SK-N-SH (cell line): ENCODE data around the gene HDGF. TPM values are rescaled to one million over a fixed set of nuclear protein-coding genes. Genes with fewer than 3 reads are reported as not detected.
A peak's percentile ranks its signal among the peaks of the same experiment; 100 is the strongest.

ENCODE experiments used
- CTCF ChIA-PET: fragments of 300-600, 350-600 bp; formaldehyde crosslinking; extraction: SDS; loops from one replicate; lab custom pipeline; 2021; lab: Yijun Ruan, JAX
- POLR2A ChIA-PET: fragments of 350-600 bp; sonication (Branson Sonifier 250); formaldehyde crosslinking; extraction: SDS; loops from one replicate; lab custom pipeline; 2020; ENCODE audit warnings: antibody characterized with exemption, inconsistent platforms; lab: Yijun Ruan, JAX
- DNase-seq: peaks from one replicate; pipeline ENCODE4 v3.0.0; 2012
- H2AFZ ChIP-seq: fragments of 200-600 bp; sonication (generic); 2 replicates; pipeline ENCODE4 v1.8.1; 2016; ENCODE audit warnings: antibody characterized with exemption, mild to moderate bottlenecking, low read depth
- H3F3A ChIP-seq: fragments of 200-600 bp; sonication (generic); replicated peaks from 2 replicates; pipeline ENCODE3; 2016; ENCODE audit warnings: antibody characterized with exemption, mild to moderate bottlenecking; ENCODE audit not compliant: insufficient read depth
- H3K27ac ChIP-seq, 2 experiments: fragments of 200-500 bp in 1 of 2; fragments of 200-600 bp in 1 of 2; sonication (Bioruptor generic) in 1 of 2; sonication (generic), shearing (Covaris generic) in 1 of 2; 2 replicates each; pipeline versions ENCODE4 v1.5.1 to v1.6.1; 2014 to 2016; ENCODE audit warnings: low read depth in 2 of 2, inconsistent platforms in 1 of 2, low read length in 1 of 2, mild to moderate bottlenecking in 1 of 2, mixed read lengths in 1 of 2
- H3K27me3 ChIP-seq: fragments of 200-600 bp; sonication (generic), shearing (Covaris generic); 2 replicates; pipeline ENCODE4 v1.6.1; 2016; ENCODE audit warnings: mixed run types; ENCODE audit not compliant: insufficient read depth
- H3K36me3 ChIP-seq, 2 experiments: fragments of 200-500 bp in 1 of 2; fragments of 200-600 bp in 1 of 2; sonication (Bioruptor generic) in 1 of 2; sonication (generic) in 1 of 2; replicated peaks in 1 of 2; 2 replicates each; pipeline versions ENCODE3 to v1.5.1; 2014 to 2016; ENCODE audit warnings: low read length in 1 of 2, mild to moderate bottlenecking in 1 of 2; ENCODE audit not compliant: insufficient read depth in 2 of 2, control insufficient read depth in 1 of 2
- H3K4me1 ChIP-seq, 2 experiments: fragments of 200-500 bp in 1 of 2; fragments of 200-600 bp in 1 of 2; sonication (Bioruptor generic) in 1 of 2; sonication (generic), shearing (Covaris generic) in 1 of 2; 2 replicates each; pipeline versions ENCODE4 v1.5.1 to v1.6.1; 2014 to 2016; ENCODE audit warnings: low read depth in 1 of 2, low read length in 1 of 2, mixed run types in 1 of 2; ENCODE audit not compliant: insufficient read depth in 2 of 2, control insufficient read depth in 1 of 2
- H3K4me2 ChIP-seq: fragments of 200-600 bp; sonication (generic), shearing (Covaris generic); 2 replicates; pipeline ENCODE4 v1.6.1; 2017; ENCODE audit warnings: mixed run types
- H3K4me3 ChIP-seq, 2 experiments: fragments of 200-500 bp in 1 of 2; fragments of 200-600 bp in 1 of 2; sonication (Bioruptor generic) in 1 of 2; sonication (generic), shearing (Covaris generic) in 1 of 2; 2 replicates each; pipeline versions ENCODE4 v1.5.1 to v1.8.1; 2014 to 2016; ENCODE audit warnings: low read depth in 2 of 2, inconsistent platforms in 1 of 2, low read length in 1 of 2, mild to moderate bottlenecking in 1 of 2, mixed read lengths in 1 of 2, moderate library complexity in 1 of 2
- H3K79me2 ChIP-seq: fragments of 200-600 bp; sonication (generic); 2 replicates; pipeline ENCODE4 v1.8.1; 2017; ENCODE audit warnings: mild to moderate bottlenecking; ENCODE audit not compliant: insufficient read depth
- H3K9ac ChIP-seq: fragments of 200-600 bp; sonication (generic); 2 replicates; pipeline ENCODE4 v1.6.1; 2017; ENCODE audit warnings: mixed run types
- H3K9me2 ChIP-seq: fragments of 200-600 bp; sonication (generic); 2 replicates; pipeline ENCODE4 v1.6.1; 2017; ENCODE audit warnings: mixed run types
- H3K9me3 ChIP-seq: fragments of 200-600 bp; sonication (generic); 2 replicates; pipeline ENCODE4 v1.6.1; 2017; ENCODE audit warnings: mixed run types, mild to moderate bottlenecking, moderate library complexity
- H4K20me1 ChIP-seq: fragments of 200-600 bp; sonication (generic); 2 replicates; pipeline ENCODE4 v1.6.1; 2017; ENCODE audit warnings: mild to moderate bottlenecking, mixed run types; ENCODE audit not compliant: insufficient read depth
- ELF1 ChIP-seq: IDR thresholded peaks from 2 replicates; pipeline ENCODE4 v1.4.0; 2012
- EP300 ChIP-seq, 2 experiments: IDR thresholded peaks; 2 replicates each; pipeline versions ENCODE4 v1.4.0 to v1.6.1; 2012; ENCODE audit warnings: borderline replicate concordance in 1 of 2, low read depth in 1 of 2, low read length in 1 of 2
- EZH2phosphoT487 ChIP-seq: fragments of 200-600 bp; sonication (generic); IDR thresholded peaks from 2 replicates; pipeline ENCODE4 v1.6.1; 2017; ENCODE audit warnings: low read depth, mixed run types, mild to moderate bottlenecking, antibody characterized with exemption, moderate library complexity, borderline replicate concordance
- GABPA ChIP-seq: IDR thresholded peaks from 2 replicates; pipeline ENCODE4 v1.4.0; 2012; ENCODE audit warnings: low read depth, mild to moderate bottlenecking
- IRF3 ChIP-seq: fragments of 150-350 bp; IDR thresholded peaks from 2 replicates; pipeline ENCODE4 v1.6.1; 2016; ENCODE audit warnings: mild to moderate bottlenecking, low read depth, low read length
- JUND ChIP-seq: IDR thresholded peaks from 2 replicates; pipeline ENCODE4 v1.4.0; 2012
- MAX ChIP-seq: IDR thresholded peaks from 2 replicates; pipeline ENCODE4 v1.4.0; 2012; ENCODE audit warnings: low read depth
- MEF2A ChIP-seq: IDR thresholded peaks from 2 replicates; pipeline ENCODE4 v1.4.0; 2012; ENCODE audit warnings: low read depth, borderline replicate concordance
- MXI1 ChIP-seq: IDR thresholded peaks from 2 replicates; pipeline ENCODE4 v1.6.1; 2012; ENCODE audit warnings: mild to moderate bottlenecking, low read depth, low read length, improper control_type of control experiment
- NFIC ChIP-seq: IDR thresholded peaks from 2 replicates; pipeline ENCODE4 v1.4.0; 2012; ENCODE audit warnings: borderline replicate concordance
- NRF1 ChIP-seq: IDR thresholded peaks from 2 replicates; pipeline ENCODE4 v1.6.1; 2012; ENCODE audit warnings: low read depth, mild to moderate bottlenecking, low read length
- POLR2AphosphoS5 ChIP-seq: IDR thresholded peaks from 2 replicates; pipeline ENCODE4 v1.6.1; 2012; ENCODE audit warnings: low read depth, low read length
- RCOR1 ChIP-seq: fragments of 150-350 bp; IDR thresholded peaks from 2 replicates; pipeline ENCODE4 v1.6.1; 2017; ENCODE audit warnings: antibody characterized with exemption, low read length
- RFX5 ChIP-seq: IDR thresholded peaks from 2 replicates; pipeline ENCODE4 v1.6.1; 2012; ENCODE audit warnings: mild to moderate bottlenecking, improper control_type of control experiment, low read length
- SIN3A ChIP-seq: IDR thresholded peaks from 2 replicates; pipeline ENCODE4 v1.6.1; 2012; ENCODE audit warnings: low read depth, mild to moderate bottlenecking, low read length, moderate library complexity, borderline replicate concordance
- SMC3 ChIP-seq: IDR thresholded peaks from 2 replicates; pipeline ENCODE4 v1.6.1; 2012; ENCODE audit warnings: low read depth, low read length, improper control_type of control experiment
- TAF1 ChIP-seq: IDR thresholded peaks from 2 replicates; pipeline ENCODE4 v1.6.1; 2012; ENCODE audit warnings: low read depth, mild to moderate bottlenecking, low read length, moderate library complexity, borderline replicate concordance
- TCF12 ChIP-seq: IDR thresholded peaks from 2 replicates; pipeline ENCODE4 v1.4.0; 2012
- YY1 ChIP-seq: IDR thresholded peaks from 2 replicates; pipeline ENCODE4 v1.4.0; 2012; ENCODE audit warnings: low read depth, mild to moderate bottlenecking
- ZBTB33 ChIP-seq: IDR thresholded peaks from 2 replicates; pipeline ENCODE4 v1.4.0; 2012; ENCODE audit warnings: low read depth, borderline replicate concordance
- WGBS: methylation state at CpG from one replicate; pipeline ENCODE4 v1.1.6; 2017; ENCODE audit warnings: low lambda C conversion rate; 5-methylcytosine and 5-hydroxymethylcytosine counted together
- polyA plus RNA-seq, 3 experiments: library from polyadenylated mRNA; depleted of rRNA; stranded (reverse); fragments of >200 nt; gene quantifications; 2 replicates each; pipeline ENCODE4 v1.2.3, GENCODE V29; 2012
- TF ChIP-seq, protein P1 (sequence below): fragments of 150-350 bp; IDR thresholded peaks from 2 replicates; pipeline ENCODE4 v1.6.1; 2017; ENCODE audit warnings: antibody characterized with exemption, low read length, low read depth, borderline replicate concordance
- TF ChIP-seq, protein P2 (sequence below): IDR thresholded peaks from 2 replicates; pipeline ENCODE4 v1.6.1; 2012; ENCODE audit warnings: mild to moderate bottlenecking, low read depth, low read length, moderate library complexity
- TF ChIP-seq, protein P3 (sequence below): IDR thresholded peaks from 2 replicates; pipeline ENCODE4 v1.4.0; 2012; ENCODE audit warnings: low read depth, borderline replicate concordance
- TF ChIP-seq, protein P4 (sequence below): IDR thresholded peaks from 2 replicates; pipeline ENCODE4; 2012

HDGF gene
- polyA plus RNA-seq, 1 of the 3 experiments (the other 2 are of a cell fraction): 152 TPM

DNA sequence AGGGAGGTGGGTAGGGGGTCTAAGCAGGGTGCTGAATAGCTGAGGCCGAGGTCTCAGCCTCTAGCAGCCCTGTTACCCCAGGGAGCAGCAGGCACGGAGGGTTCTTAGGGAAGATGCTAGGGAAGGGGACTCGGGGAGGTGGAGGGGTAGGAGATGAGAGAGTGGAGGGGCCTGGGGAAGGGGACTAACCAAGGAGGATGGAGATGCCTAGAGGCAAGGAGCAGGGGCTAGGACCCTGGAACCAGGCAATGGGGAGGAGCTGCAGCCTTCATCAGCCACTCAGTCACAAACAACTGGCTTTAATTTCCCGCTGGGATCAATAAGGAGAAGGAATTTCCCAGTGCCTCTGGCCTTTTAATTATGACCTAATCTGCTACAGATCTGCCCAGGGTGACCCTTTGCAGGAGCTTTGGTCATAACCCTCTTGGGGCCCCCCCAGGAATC, 43.2 kb downstream of the HDGF start:
- H3K9me3 ChIP-seq: no peaks in the 10 kb centered on the region
- ChIA-PET POLR2A (interaction anchor here (1.4 kb wide), 1 partner anchor 20 kb away, joined by 8 read pairs; the partner anchor contains the start of genes ISG20L2 and METTL25B), CTCF (interaction anchor here (0.7 to 45.5 kb wide), 10 partner anchors 7 to 202 kb away, joined by 3 to 2702 read pairs (median 5); partner anchors contain the start of genes CRABP2, ISG20L2, METTL25B and NES)
- H3K27ac ChIP-seq: peak overlapping the region; percentile 8 to 98; a peak in 3 of 4 replicates
- peaks cover 45% of the 10 kb centered on the region for H3F3A ChIP-seq
- H3K27me3 ChIP-seq: no peaks in the 10 kb centered on the region
- H3K9ac ChIP-seq: no peak overlapping the region
- peak overlapping the region; percentile 61; the same call in 1 of the 2 replicates for H3K4me2 ChIP-seq
- WGBS: 49% methylated on average over 4 of the region's 4 CpGs
- H3K4me3 ChIP-seq: no peak overlapping the region
- no peaks in the 10 kb centered on the region for H4K20me1 ChIP-seq
- H2AFZ ChIP-seq: no peak overlapping the region
- H3K9me2 ChIP-seq: no peaks in the 10 kb centered on the region
- no peaks in the 10 kb centered on the region for H3K79me2 ChIP-seq
- H3K36me3 ChIP-seq: no peaks in the 10 kb centered on the region
- no peak for DNase-seq
- peaks cover 76 to 95% of the 10 kb centered on the region in 2 experiments for H3K4me1 ChIP-seq
- TF ChIP-seq, protein P1, sequence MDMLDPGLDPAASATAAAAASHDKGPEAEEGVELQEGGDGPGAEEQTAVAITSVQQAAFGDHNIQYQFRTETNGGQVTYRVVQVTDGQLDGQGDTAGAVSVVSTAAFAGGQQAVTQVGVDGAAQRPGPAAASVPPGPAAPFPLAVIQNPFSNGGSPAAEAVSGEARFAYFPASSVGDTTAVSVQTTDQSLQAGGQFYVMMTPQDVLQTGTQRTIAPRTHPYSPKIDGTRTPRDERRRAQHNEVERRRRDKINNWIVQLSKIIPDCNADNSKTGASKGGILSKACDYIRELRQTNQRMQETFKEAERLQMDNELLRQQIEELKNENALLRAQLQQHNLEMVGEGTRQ: no peak
- TF ChIP-seq, protein P2, sequence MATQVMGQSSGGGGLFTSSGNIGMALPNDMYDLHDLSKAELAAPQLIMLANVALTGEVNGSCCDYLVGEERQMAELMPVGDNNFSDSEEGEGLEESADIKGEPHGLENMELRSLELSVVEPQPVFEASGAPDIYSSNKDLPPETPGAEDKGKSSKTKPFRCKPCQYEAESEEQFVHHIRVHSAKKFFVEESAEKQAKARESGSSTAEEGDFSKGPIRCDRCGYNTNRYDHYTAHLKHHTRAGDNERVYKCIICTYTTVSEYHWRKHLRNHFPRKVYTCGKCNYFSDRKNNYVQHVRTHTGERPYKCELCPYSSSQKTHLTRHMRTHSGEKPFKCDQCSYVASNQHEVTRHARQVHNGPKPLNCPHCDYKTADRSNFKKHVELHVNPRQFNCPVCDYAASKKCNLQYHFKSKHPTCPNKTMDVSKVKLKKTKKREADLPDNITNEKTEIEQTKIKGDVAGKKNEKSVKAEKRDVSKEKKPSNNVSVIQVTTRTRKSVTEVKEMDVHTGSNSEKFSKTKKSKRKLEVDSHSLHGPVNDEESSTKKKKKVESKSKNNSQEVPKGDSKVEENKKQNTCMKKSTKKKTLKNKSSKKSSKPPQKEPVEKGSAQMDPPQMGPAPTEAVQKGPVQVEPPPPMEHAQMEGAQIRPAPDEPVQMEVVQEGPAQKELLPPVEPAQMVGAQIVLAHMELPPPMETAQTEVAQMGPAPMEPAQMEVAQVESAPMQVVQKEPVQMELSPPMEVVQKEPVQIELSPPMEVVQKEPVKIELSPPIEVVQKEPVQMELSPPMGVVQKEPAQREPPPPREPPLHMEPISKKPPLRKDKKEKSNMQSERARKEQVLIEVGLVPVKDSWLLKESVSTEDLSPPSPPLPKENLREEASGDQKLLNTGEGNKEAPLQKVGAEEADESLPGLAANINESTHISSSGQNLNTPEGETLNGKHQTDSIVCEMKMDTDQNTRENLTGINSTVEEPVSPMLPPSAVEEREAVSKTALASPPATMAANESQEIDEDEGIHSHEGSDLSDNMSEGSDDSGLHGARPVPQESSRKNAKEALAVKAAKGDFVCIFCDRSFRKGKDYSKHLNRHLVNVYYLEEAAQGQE: no peak
- TF ChIP-seq TAF1 (no peak), MEF2A (no peak), GABPA (no peak), SMC3 (no peak), RFX5 (no peak), MXI1 (no peak), NFIC (no peak), SIN3A (no peak), TCF12 (peak; percentile 27; the same call in 1 of the 2 replicates), JUND (no peak), EZH2phosphoT487 (no peak), RCOR1 (peak; percentile 65; the same call in 1 of the 2 replicates), IRF3 (no peak), EP300 (IDR thresholded peaks at IDR 0.05; ENCODE audit: borderline replicate concordance in 1 of 2, low read depth in 1 of 2, low read length in 1 of 2) (peak in 1 of 2 experiments; percentile 66; a peak in 1 of 4 replicates), POLR2AphosphoS5 (no peak), ZBTB33 (no peak), NRF1 (no peak), MAX (no peak), YY1 (no peak), ELF1 (no peak)
- TF ChIP-seq, protein P3, sequence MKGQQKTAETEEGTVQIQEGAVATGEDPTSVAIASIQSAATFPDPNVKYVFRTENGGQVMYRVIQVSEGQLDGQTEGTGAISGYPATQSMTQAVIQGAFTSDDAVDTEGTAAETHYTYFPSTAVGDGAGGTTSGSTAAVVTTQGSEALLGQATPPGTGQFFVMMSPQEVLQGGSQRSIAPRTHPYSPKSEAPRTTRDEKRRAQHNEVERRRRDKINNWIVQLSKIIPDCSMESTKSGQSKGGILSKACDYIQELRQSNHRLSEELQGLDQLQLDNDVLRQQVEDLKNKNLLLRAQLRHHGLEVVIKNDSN: no peak
- TF ChIP-seq, protein P4, sequence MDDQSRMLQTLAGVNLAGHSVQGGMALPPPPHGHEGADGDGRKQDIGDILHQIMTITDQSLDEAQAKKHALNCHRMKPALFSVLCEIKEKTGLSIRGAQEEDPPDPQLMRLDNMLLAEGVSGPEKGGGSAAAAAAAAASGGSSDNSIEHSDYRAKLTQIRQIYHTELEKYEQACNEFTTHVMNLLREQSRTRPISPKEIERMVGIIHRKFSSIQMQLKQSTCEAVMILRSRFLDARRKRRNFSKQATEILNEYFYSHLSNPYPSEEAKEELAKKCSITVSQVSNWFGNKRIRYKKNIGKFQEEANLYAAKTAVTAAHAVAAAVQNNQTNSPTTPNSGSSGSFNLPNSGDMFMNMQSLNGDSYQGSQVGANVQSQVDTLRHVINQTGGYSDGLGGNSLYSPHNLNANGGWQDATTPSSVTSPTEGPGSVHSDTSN: 0 out of 2 replicates have a peak, but pooled peaks have one; percentile 7
